HG03097 (cell line): Measurements from ENCODE around the gene KRT35.

Experiments used
- ATAC-seq: cut with Tn5 transposase; IDR thresholded peaks from one replicate; pipeline ENCODE4 v1.9.1; 2021; ENCODE audit not compliant: unreplicated experiment, low FRiP score

Gene KRT35

DNA sequence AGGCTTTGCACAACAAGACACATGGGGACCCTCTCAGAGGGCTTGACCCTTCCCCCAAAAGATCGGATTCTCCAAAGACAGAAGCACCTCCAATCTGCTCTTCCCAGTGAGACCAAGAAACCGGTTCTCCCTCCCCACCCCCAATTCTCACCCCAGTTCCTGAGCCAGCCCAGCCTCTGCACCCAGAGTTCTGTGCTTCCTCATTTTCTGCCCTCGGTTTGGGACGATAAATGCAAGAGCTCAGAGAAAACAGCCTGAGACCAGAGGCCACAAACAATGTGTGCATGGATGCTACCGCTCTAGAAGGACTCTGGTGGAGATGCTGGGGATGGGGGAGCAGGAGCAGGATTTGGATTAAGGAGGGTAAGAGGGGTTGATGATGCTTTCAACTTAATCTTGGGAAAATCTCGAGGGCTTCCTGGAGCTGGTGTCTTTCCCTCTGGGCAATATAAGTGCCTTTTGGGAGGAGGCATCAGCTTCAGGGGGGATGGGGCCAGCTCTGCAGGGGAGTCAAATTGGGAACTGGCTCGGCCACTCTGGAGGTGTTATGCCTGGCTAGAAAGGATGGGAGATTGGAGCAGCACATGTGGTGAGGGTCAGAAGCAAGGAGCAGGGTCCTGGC is 31.7 kb upstream of the KRT35 start:
- ATAC-seq: no peak

GRCh38 chr17:41511716-41512115 is 30.8 kb upstream of the KRT35 start:
- no peak for ATAC-seq

DNA sequence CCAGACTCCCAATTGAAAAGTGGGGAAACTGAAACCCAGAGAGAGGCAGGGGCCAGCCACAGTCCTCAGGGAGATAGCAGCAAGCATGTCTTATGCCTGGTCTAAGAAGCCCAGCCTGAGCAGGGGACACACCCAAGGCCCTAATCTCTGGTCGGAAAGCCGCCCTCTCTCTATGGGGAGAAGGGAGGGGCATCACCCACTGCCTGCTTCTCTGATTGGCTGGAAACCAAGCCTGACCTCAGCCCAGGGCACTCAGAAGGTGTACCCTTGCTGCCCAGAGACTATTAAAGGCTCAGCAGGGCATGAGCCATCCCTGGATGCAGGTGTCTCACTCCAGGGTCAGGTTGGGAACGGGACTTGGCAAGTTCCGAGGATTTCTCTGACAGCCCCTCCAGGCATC is 30.2 kb upstream of the KRT35 start:
- no peak for ATAC-seq

DNA sequence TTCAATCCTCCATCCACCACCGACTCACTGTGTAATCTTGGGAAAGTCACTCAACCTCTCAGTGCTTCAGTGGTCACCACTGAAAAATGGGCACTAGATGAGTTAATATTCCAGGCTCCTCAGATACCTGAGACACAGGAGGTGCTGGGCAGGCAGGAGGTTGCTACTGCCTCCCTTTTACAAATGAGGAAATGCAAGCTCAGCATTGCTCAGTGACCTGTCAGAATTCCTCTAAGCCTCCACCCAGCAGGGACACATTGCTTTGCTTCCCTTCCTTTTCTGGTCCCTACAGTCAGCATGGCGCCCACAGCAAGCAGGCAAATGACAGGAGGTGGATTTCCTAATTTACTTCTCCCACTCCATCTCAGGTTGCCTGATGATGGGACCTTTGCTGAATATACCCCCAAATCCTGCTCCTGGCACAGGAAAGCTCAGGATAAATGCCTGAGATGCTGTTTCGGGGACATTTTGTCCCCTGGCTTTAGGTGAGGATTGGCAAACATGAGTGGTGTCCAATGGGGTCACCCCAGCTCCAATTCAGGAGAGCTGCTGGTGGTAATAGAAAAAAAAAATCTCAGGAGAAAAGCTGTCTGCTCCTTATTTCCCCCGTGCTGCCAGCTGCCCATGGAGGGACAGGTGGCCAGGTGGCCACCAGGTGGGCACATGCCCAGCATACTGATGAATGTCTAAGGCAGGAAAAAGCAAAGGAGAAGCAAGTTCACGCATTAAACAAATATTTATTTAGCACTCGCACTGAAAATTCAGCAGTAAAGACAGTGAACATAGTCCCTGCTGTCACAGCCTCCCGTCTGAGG is 29.5 kb upstream of the KRT35 start:
- no peak for ATAC-seq

DNA sequence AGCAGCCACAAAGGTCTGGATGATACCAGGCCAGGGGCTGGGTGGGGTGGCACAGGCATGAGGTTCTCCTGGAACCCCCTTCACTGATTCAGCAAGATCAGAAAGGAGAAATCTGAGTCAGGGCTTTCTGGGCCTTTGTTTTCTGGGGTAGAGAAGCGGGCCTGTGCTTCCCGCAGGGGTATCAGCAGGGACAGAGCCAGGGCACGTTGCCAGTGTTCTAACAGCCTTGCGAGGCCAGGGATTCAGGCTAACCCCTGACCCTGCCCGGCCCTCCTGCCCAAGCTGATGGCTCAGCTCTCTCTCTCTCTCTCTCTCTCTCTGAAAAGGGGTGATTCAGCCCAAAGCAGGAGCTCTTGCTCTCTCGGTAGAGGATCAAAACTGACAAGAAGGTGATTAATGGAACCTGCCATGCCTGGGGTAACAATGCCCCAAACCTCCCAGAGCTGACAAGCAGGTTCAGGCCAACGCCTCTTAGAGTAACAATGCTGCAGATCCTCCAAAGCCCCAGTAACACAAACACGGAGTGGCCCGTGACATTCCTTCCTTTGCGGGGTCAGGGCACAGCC is 26.4 kb upstream of the KRT35 start:
- no peak for ATAC-seq

GRCh38 chr17:41505809-41506767 is 25.1 kb upstream of the KRT35 start:
- ATAC-seq: no peak

DNA sequence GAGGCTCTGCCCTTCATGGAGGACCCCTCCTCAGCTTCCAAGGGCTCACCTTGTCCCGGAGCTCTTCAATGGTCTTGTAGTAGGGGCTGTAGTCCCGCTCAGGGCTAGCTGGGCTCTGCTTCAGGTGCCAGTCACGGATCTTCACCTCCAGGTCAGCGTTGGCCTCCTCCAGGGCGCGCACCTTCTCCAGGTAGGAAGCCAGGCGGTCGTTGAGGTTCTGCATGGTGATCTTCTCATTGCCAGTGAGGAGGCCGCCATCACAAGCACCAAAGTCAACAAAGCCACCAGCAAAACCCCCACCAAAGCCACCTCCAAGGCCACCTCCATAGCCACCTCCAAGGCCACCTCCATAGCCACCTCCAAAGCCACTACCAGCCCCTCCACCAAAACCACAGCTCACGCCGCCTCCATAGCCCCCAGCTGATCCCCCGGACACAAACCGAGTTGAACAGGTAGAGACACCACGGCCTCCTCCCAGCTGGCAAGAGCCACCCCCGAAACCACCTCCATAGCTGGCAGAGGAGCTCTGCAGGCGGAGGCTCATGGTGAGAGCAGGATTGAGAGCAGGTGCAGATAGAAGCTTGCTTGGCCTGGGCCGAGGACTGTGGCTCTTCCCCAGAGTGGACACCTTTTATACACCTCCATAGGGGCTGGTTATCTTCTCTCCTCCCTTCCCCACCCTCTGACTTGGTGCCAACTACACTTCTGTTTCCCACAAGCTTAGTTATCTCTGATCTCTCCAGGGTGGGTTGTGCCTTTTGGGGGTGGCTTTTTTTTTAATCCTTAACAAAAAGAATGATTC is 24.3 kb upstream of the KRT35 start, which contains the start of gene KRT13:
Gene KRT13 (minus strand): TSS at position 606 of the 802 bp plus-strand sequence. CDS start 62 bp downstream, at position 544.
- ATAC-seq: no peak

DNA sequence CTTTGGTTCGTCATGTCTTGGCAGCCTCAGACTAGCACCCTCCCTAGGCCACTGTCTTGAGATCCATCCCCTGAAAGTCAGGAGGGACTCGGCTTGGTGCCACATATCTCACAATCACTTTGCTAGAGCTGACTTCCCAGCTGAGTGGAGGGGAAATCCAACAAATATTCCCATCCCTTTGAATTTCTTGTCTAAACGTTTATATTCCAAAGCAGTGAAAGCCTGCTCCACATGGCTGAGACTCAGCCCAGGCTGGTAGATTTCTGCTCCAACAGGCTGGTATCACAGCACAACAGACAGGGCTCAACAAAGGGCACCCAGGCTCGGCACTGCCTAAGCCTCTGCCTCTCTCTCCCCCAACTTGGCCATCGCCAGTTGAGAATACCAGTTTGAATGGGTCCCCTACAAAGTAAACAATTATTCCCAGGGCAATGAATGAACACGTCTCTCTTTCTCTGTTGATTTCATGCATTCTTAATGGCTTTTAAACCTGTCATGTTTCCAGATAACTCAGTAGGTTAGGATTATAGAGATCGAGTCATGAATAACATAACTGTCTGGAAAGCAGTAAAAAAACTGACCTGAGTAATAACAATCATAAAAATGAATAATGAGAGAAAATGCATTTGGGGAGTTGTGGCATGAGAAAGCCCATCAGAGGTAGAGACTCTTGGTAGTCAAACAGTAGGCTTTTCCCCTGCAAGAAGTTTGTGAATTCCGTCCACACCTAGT is 23.5 kb upstream of the KRT35 start:
- no peak for ATAC-seq

- no peak for ATAC-seq
These were observed 22.3 kb upstream of the KRT35 start for GRCh38 chr17:41503202-41503601.

DNA sequence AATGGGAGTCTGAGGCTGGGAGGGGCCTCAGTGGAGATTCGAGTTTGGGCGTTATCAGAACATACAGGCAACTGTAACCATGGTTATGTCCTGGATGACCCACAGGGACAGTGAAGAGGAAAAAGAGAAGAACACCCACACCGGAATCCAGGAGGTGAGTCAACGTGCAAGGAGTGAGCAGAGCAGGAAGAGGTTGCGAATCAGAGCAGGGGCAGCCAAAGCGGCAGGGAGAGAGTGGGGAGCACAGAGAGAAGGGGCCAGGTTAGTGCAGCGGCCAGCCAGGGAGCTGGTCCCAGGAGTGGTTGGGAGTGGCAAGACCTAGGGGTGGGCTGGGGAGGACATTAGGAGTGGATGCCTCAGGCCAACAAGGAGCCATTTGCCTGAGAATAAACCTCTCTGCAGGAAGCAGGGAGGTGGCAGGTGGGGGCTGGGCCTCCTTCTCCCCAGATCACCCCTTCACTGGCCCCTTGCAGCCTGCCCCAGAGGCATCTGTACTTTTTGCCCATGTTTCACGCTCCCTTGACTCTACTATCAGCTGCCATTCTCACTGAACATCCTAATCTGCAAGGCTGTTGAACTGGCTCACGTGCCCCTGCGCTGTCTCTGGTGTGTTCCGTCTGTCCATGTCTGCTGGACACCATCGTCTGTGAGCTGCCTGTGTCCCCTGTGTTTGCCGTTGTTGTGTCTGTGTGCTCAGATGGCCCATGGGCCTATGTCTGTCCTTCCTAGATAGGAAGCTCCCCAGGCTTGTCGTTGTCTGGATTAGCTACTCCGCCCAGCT is 19.4 kb upstream of the KRT35 start:
- no peak for ATAC-seq

DNA sequence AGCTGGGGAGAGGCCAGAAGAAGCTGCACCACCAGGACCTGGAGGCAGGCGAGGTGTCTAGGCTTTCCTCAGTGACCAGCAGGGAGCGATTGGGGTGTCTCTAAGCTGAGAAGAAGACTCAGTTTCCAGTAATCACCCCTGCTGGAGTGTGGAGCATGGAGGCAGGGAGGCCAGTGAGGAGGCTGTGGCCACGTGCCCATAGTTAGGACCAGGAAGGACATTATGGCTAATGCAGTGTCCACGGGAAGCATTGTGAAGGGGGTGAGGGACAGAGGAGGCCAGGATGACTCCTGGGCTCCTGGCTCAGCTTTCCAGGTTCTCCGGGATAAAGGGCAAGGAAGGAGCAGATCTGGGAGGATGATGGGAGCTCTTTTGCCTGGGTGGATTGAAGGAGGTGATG is 18.8 kb upstream of the KRT35 start:
- ATAC-seq: no peak

DNA sequence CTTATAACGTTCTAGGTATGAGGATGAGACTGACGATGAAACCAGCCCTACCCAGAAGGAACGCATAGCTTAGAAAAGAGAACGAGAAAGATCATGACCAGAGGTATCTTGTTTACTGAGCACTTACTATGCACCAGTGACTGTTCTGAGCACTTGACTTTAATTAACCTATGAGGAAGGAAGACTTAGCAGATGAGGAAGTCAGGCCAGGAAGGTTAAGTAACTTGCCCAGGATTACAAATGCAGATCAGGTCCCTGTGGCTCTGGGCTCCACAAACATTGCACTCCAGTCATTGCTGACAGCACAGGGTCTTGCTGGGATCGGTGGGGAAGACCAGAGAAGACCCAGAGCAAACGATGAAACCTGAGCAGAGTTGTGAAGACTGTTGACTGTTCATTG is 17.3 kb upstream of the KRT35 start:
- no peak for ATAC-seq

GRCh38 chr17:41496803-41497484 is 16.0 kb upstream of the KRT35 start:
- peak; percentile 76 for ATAC-seq

DNA sequence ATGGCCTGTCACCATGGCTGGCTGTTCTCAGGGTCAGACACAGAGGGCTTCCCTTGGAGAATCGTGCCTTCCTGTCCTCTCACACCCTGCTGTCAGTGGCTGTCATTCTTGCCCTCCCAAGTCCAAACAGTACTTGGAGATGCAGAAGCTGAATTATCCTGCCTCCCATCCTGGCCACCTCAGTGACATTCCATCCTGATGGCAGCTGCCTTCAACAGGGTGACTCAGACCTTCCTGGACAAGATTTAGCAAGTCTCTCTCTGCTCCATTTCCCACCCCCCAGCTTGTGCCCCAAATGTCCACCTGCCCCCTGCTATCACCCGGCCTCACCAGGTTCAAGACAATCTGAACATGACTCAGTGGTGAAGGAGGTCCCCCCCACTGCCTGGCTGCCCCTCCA is 13.6 kb upstream of the KRT35 start:
- no peak for ATAC-seq

- no peak for ATAC-seq
These were observed 11.8 kb upstream of the KRT35 start for GRCh38 chr17:41492771-41493170.

DNA sequence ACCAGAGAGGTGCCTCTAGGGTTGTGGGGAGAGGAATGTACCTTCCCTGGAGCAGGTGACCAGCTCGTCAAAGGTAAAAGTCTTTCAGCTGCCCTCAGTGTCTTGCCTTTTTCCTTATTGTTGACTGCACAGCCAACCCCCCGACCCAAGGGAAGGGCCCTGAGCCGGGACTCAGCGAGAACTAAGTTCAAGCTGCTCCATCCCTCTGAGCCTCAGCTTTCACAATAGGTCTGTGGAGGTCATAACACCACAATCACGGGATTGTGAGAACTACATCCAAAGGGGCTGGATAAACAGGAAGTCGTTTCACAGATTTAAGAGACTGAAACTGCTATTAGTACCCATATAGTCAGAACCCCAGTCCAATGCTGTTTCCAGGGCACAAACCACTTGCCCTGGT is 11.4 kb upstream of the KRT35 start:
- no peak for ATAC-seq

GRCh38 chr17:41491476-41491875 is 10.5 kb upstream of the KRT35 start:
- ATAC-seq: no peak
